ENCODE results near the gene PRKCE. TPM values are rescaled to one million over a fixed set of nuclear protein-coding genes. Genes with fewer than 3 reads are reported as not detected.

PRKCE gene
- total and polyA plus RNA-seq, 2 donors (not counting 1 experiment from before 2014, with no cell fraction given), result 14.1 to 19.0 TPM

GRCh38 chr2:45921921-45922320, 270.4 kb downstream of the PRKCE start:
- Histone ChIP-seq H3K27ac (ENCODE audit: insufficient read depth, low read length) (no peak overlapping the region), H3K4me1 (ENCODE audit: control insufficient read depth, extremely low read depth, insufficient read depth, low read length) (no peaks in the 10 kb centered on the region), H3K36me3 (ENCODE audit: control insufficient read depth, insufficient read depth, low read length) (no peaks in the 10 kb centered on the region), H3K79me2 (ENCODE audit: control insufficient read depth, insufficient read depth, low read length) (no peaks in the 10 kb centered on the region), H3K4me3 (replicated peaks in 1 of 4; ENCODE audit: control extremely low read depth in 1 of 4, insufficient read depth in 1 of 4, low read depth in 3 of 4, low read length in 4 of 4) (no peak overlapping the region), H3K9me3 (ENCODE audit: control insufficient read depth, insufficient read depth, low read depth, low read length) (no peaks in the 10 kb centered on the region), H3K9ac (ENCODE audit: insufficient read depth, low read length) (no peak overlapping the region), H4K20me1 (ENCODE audit: control insufficient read depth, extremely low read depth, insufficient read depth, low read length) (no peaks in the 10 kb centered on the region), H2AFZ (ENCODE audit: low read length) (no peak overlapping the region), H3K27me3 (ENCODE audit: control insufficient read depth, insufficient read depth, low read length) (no peaks in the 10 kb centered on the region), H3K4me2 (ENCODE audit: extremely low read depth, insufficient read depth, low read length) (no peak overlapping the region)
- TF ChIP-seq CTCF (conservative IDR thresholded peaks at IDR 0.05 in 1 of 2, IDR thresholded peaks at IDR 0.05 in 1 of 2; ENCODE audit: low read depth in 1 of 2, low read length in 2 of 2) (no peak), EZH2 (IDR thresholded peaks at IDR 0.05; ENCODE audit: low read length, missing control alignments) (no peak)
- DNase-seq (ENCODE audit: low read depth in 2 of 2), result no peak

GRCh38 chr2:45922577-45922988, 271.1 kb downstream of the PRKCE start:
- no peaks in the 10 kb centered on the region for H4K20me1 ChIP-seq (ENCODE audit: control insufficient read depth, extremely low read depth, insufficient read depth, low read length)
- no peak overlapping the region for H3K9ac ChIP-seq (ENCODE audit: insufficient read depth, low read length)
- H3K27me3 ChIP-seq (ENCODE audit: control insufficient read depth, insufficient read depth, low read length), result no peaks in the 10 kb centered on the region
- H3K9me3 ChIP-seq (ENCODE audit: control insufficient read depth, insufficient read depth, low read depth, low read length), result no peaks in the 10 kb centered on the region
- no peak for TF ChIP-seq EZH2 (IDR thresholded peaks at IDR 0.05; ENCODE audit: low read length, missing control alignments)
- TF ChIP-seq CTCF (conservative IDR thresholded peaks at IDR 0.05 in 1 of 2, IDR thresholded peaks at IDR 0.05 in 1 of 2; ENCODE audit: low read depth in 1 of 2, low read length in 2 of 2), result no peak
- peak; percentile 75 to 76 for DNase-seq (ENCODE audit: low read depth in 2 of 2)
- no peak overlapping the region for H3K27ac ChIP-seq (ENCODE audit: insufficient read depth, low read length)
- no peak overlapping the region for H2AFZ ChIP-seq (ENCODE audit: low read length)
- no peaks in the 10 kb centered on the region for H3K79me2 ChIP-seq (ENCODE audit: control insufficient read depth, insufficient read depth, low read length)
- no peak overlapping the region for H3K4me2 ChIP-seq (ENCODE audit: extremely low read depth, insufficient read depth, low read length)
- H3K4me1 ChIP-seq (ENCODE audit: control insufficient read depth, extremely low read depth, insufficient read depth, low read length), result no peaks in the 10 kb centered on the region
- no peak overlapping the region for H3K4me3 ChIP-seq (replicated peaks in 1 of 4; ENCODE audit: control extremely low read depth in 1 of 4, insufficient read depth in 1 of 4, low read depth in 3 of 4, low read length in 4 of 4)
- no peaks in the 10 kb centered on the region for H3K36me3 ChIP-seq (ENCODE audit: control insufficient read depth, insufficient read depth, low read length)

GRCh38 chr2:45923701-45924100, 272.2 kb downstream of the PRKCE start:
- no peak overlapping the region for H3K27ac ChIP-seq (ENCODE audit: insufficient read depth, low read length)
- H2AFZ ChIP-seq (ENCODE audit: low read length), result no peak overlapping the region
- no peaks in the 10 kb centered on the region for H3K4me1 ChIP-seq (ENCODE audit: control insufficient read depth, extremely low read depth, insufficient read depth, low read length)
- no peak overlapping the region for H3K9ac ChIP-seq (ENCODE audit: insufficient read depth, low read length)
- DNase-seq (ENCODE audit: low read depth in 2 of 2), result peak in 1 of 2 donors; percentile 60
- no peaks in the 10 kb centered on the region for H3K9me3 ChIP-seq (ENCODE audit: control insufficient read depth, insufficient read depth, low read depth, low read length)
- H4K20me1 ChIP-seq (ENCODE audit: control insufficient read depth, extremely low read depth, insufficient read depth, low read length), result no peaks in the 10 kb centered on the region
- no peak for TF ChIP-seq EZH2 (IDR thresholded peaks at IDR 0.05; ENCODE audit: low read length, missing control alignments)
- no peak for TF ChIP-seq CTCF (conservative IDR thresholded peaks at IDR 0.05 in 1 of 2, IDR thresholded peaks at IDR 0.05 in 1 of 2; ENCODE audit: low read depth in 1 of 2, low read length in 2 of 2)
- no peaks in the 10 kb centered on the region for H3K27me3 ChIP-seq (ENCODE audit: control insufficient read depth, insufficient read depth, low read length)
- no peaks in the 10 kb centered on the region for H3K36me3 ChIP-seq (ENCODE audit: control insufficient read depth, insufficient read depth, low read length)
- H3K4me3 ChIP-seq (replicated peaks in 1 of 4; ENCODE audit: control extremely low read depth in 1 of 4, insufficient read depth in 1 of 4, low read depth in 3 of 4, low read length in 4 of 4), result no peak overlapping the region
- H3K79me2 ChIP-seq (ENCODE audit: control insufficient read depth, insufficient read depth, low read length), result no peaks in the 10 kb centered on the region
- no peak overlapping the region for H3K4me2 ChIP-seq (ENCODE audit: extremely low read depth, insufficient read depth, low read length)

All from fibroblast of lung (primary cell).